GM12878 (cell line): ENCODE data around the gene ATP10A. TPM values are rescaled to one million over a fixed set of nuclear protein-coding genes. Genes with fewer than 3 reads are reported as not detected.

ENCODE experiments used
- ATF7 ChIP-seq: fragments of 450-650 bp; IDR thresholded peaks from 2 replicates; pipeline ENCODE4 v1.6.1; 2016; ENCODE audit warnings: low read depth, mild to moderate bottlenecking
- BCLAF1 ChIP-seq: fragments of 450-650 bp; IDR thresholded peaks from 2 replicates; pipeline ENCODE4 v1.6.1; 2017; ENCODE audit warnings: antibody characterized with exemption, mild to moderate bottlenecking, moderate library complexity
- CREM ChIP-seq: IDR thresholded peaks from 2 replicates; pipeline ENCODE4 v1.6.1; 2014; ENCODE audit warnings: antibody characterized with exemption, low read depth
- ESRRA ChIP-seq: IDR thresholded peaks from 2 replicates; pipeline ENCODE4 v1.6.1; 2012; ENCODE audit warnings: mild to moderate bottlenecking, low read length, improper control_type of control experiment
- FOS ChIP-seq: IDR thresholded peaks from 3 replicates; pipeline ENCODE4 v1.6.1; 2011; ENCODE audit warnings: borderline replicate concordance; ENCODE audit not compliant: insufficient read length; ENCODE audit errors: extremely low read depth
- GABPA ChIP-seq: IDR thresholded peaks from 2 replicates; pipeline ENCODE4 v1.6.1; 2014; ENCODE audit warnings: antibody characterized with exemption, low read depth, mild to moderate bottlenecking, inconsistent platforms
- HDAC6 ChIP-seq: fragments of 200-600 bp; sonication (generic); IDR thresholded peaks from one replicate; pipeline ENCODE4 v1.8.0; 2017; ENCODE audit warnings: antibody characterized with exemption; ENCODE audit not compliant: unreplicated experiment
- IRF3 ChIP-seq: fragments of 450-650 bp; IDR thresholded peaks from 2 replicates; pipeline ENCODE4 v1.6.1; 2014; ENCODE audit warnings: mild to moderate bottlenecking
- MEF2A ChIP-seq: IDR thresholded peaks from 2 replicates; pipeline ENCODE4 v1.6.1; 2011; ENCODE audit warnings: low read depth, mild to moderate bottlenecking, low read length, moderate library complexity; ENCODE audit not compliant: insufficient read depth
- NFIC ChIP-seq: IDR thresholded peaks from 2 replicates; pipeline ENCODE4 v1.6.1; 2012; ENCODE audit warnings: low read depth, mild to moderate bottlenecking, inconsistent platforms, low read length, moderate library complexity
- RELB ChIP-seq: fragments of 450-650 bp; IDR thresholded peaks from 2 replicates; pipeline ENCODE4 v1.6.1; 2017; ENCODE audit warnings: low read depth, mild to moderate bottlenecking, moderate library complexity
- SKIL ChIP-seq: fragments of 450-650 bp; IDR thresholded peaks from 2 replicates; pipeline ENCODE4 v1.6.1; 2017; ENCODE audit warnings: mild to moderate bottlenecking, low read depth, inconsistent platforms; ENCODE audit not compliant: poor library complexity, severe bottlenecking
- polyA plus RNA-seq, 11 experiments: library from polyadenylated mRNA; depleted of rRNA in 4 of 11; unstranded in 6 of 11; stranded (reverse) in 5 of 11; fragments of >200 nt; fragmentation: Nextera tagmentation in 4 of 11; fragmentation: Illumina TruSeq in 1 of 11; extraction: Ambion mirVana in 4 of 11; extraction: Trizol in 1 of 11; gene quantifications; 1 replicate in 1 of 11; 2 replicates in 10 of 11; pipeline versions ENCODE4 v1.2.1 to v1.2.3, GENCODE V29; 2011 to 2016; ENCODE audit warnings: inconsistent platforms in 2 of 11, missing spikeins in 2 of 11, low read depth in 1 of 11
- total RNA-seq, 4 experiments: library from RNA; depleted of rRNA in 3 of 4; stranded (reverse); fragments of >200 nt in 3 of 4; fragmentation: Illumina TruSeq in 1 of 4; extraction: Trizol in 1 of 4; gene quantifications; 2 replicates each; pipeline versions ENCODE4 v1.2.1 to v1.2.3, GENCODE V29; 2013 to 2021

The ATP10A gene
- total and polyA plus RNA-seq, 10 of the 15 experiments (the other 5 are each of a cell fraction or from before 2014, with no cell fraction given): 0.04 to 1.5 (median 0.31) TPM; not detected in 2

- no peak for TF ChIP-seq FOS
- TF ChIP-seq GABPA: no peak
- no peak for TF ChIP-seq ATF7
- no peak for TF ChIP-seq IRF3
- no peak for TF ChIP-seq SKIL
- TF ChIP-seq MEF2A: no peak
- TF ChIP-seq ESRRA: no peak
- TF ChIP-seq HDAC6: no peak
- no peak for TF ChIP-seq CREM
- TF ChIP-seq NFIC: no peak
- no peak for TF ChIP-seq BCLAF1
- no peak for TF ChIP-seq RELB
- TF ChIP-seq, all 136 proteins: peak for 0
Measured at GRCh38 chr15:25680686-25681025, 182.5 kb downstream of the ATP10A start (continued).
